Activated naive CD4-positive, alpha-beta T cell (primary cell): Measurements from ENCODE around the gene IL36A.

Experiments
- DNase-seq, 4 experiments: peaks; one replicate each; lab custom pipeline; 2025; lab: John Stamatoyannopoulos, UW

The IL36A gene

DNA sequence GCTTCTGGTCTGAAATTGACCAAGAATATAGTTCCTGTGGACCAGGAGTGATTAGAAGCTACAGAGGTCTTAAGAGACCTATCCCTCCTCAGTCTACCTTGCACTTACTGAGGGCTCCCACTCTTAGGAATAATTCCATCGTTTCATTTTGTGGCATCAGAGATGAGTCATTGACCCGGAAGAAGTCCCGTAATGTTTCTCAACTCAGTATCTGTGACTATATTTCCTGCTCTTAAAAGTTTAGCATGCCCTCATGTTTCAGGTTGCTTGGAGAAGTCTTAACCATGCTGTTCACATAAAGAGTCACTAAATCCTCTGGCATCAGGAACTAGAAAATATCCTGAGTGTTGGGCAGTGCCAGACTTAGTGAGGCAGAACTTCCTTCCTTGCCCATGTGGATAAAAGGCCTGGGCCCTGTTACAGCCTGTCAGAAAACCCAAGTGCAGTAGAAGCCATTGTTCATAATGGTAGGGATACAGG lies at the start of gene IL36A:
IL36A (plus strand) TSS at position 430 of the 480 bp plus-strand sequence. CDS start 413 bp downstream, outside the sequence.
- no peak for DNase-seq

DNA sequence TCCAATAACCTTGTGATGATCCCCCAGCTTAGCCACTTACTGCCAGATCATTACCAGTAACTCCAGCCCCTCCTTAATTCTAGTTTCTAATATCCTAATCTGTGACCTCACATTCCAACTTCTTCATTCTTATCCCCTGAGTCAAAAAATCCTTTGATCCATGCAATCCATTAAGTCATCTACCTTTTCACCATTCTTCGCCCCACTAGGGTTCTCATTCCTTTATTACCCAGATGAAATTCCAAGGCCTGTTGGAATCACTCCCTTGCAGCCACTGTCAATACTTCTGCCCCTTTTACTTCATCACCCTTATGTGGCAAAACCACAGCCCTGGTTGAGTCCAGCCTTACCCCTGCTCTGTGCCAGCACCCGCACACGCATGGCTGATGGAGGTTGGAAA lies 47.7 kb upstream of the IL36A start:
- DNase-seq: no peak

DNA sequence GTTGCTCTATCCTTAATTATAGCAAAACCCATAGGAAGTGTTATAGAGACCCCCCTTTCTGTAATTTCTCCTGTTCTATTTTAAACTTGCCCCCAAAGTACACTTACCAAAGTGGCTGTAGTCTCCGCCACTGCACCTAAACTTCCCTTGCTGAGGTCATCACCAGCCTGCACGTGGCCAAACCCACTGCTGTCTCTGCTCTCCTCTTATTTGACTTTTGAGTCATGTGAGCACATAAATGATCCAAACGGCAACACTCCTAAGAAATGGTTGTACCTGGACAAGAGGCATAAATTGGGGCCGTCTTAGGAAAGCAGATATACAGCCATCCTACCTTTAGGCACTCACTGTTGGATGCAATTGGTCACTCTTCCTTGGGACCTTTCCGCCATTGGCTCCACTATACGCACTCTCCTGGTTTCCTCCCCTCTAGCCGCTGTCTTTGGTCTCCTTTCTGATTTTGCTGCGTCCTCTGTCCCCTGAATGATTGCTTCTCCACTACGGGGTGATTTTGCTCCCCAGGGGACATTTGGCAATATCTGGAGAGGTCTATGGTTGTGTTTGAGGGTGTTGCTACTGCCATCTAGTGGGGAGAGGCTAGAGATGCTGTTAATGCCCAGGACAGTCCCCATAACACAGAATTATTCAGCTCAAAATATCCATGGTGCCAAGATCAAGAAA lies 46.7 kb upstream of the IL36A start:
- no peak for DNase-seq

- DNase-seq: no peak
Observed at GRCh38 chr2:112959109-112959812, 46.0 kb upstream of the IL36A start.

DNA sequence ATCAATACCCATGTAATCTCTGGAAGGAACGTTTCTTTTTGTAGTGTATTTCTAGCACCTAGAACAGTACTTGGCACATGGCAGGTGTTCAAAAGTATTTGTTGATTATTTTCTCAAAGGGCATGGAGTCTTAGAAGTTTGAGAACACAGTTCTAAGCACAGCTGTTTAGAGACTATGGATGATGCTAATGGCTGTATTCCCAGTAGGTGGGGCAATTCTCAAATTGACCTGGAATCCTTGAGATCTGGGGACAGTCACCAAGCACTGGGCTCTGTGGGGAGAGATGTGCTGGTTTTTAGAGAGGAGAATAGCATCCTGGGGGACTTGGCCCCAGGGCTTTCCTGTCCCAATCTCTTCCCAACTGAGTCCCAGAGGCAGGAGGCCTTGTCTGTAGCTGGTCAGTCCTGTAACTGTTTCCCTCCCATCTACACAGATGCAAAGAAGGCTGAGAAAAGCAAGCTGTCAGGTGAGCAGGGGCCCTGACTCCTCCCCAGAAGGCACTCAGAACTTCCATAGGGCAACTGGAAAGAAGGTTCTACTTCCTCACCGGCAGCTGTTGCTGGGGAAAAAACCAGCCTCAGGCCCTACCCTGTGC lies 44.9 kb upstream of the IL36A start:
- no peak for DNase-seq

DNA sequence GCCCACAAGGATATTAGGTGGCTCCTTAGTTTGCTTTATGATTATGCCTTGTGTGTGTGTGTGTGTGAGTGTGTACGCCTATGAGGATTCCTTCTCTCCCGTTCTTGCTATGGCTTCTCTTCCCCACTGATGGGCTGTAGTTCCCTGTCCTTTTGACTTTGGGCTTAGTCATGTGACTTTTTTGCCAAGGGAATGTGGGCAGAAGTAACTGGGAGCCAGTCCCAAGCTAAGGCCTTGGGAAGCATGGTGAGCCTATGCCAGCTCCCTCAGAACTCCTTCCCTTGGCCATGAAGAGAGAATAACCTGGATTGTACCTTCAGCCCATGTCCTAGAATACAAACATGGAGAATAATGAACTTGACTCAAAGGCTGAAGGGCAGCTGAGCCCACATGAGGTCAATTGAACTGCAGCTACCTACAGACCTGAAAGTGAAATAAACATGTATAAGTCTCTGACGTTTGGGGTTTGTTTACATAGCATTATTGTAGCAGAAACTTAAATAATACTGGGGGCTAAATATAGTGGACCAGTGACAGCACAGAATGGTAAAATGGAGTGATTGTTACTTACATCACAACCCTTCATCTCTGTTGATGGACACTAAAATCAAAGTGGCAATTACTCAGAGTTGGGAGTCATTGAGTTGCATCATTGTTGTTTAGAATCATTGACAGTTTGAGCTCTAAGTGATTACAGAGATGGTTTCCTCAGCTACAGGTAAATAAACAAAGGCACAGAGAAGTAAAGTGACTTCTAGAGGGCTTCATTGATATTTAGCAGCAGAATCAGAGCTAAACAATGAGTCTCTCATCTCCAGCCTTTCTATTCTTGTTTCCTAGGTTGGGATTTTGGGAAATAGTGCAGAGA lies 42.7 kb upstream of the IL36A start:
- DNase-seq: no peak

DNA sequence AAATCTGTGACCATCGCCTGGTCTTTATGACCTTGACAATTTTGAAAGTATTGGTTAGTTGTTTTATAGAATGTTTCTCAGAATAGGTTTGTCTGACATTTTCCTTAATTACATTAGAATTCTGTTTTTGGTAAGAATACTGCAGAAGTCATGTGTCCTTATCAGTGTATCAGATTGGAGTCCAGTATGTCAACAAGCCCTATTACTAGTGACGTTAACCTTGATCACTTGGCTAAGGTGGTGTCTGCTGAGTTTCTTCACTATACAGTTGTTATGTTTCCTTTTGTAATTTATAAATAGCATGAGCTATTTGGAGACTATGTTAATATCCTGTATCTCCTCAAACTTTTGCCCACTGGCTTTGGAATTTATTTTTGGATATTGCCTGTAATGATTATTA lies 38.2 kb upstream of the IL36A start:
- DNase-seq: no peak

DNA sequence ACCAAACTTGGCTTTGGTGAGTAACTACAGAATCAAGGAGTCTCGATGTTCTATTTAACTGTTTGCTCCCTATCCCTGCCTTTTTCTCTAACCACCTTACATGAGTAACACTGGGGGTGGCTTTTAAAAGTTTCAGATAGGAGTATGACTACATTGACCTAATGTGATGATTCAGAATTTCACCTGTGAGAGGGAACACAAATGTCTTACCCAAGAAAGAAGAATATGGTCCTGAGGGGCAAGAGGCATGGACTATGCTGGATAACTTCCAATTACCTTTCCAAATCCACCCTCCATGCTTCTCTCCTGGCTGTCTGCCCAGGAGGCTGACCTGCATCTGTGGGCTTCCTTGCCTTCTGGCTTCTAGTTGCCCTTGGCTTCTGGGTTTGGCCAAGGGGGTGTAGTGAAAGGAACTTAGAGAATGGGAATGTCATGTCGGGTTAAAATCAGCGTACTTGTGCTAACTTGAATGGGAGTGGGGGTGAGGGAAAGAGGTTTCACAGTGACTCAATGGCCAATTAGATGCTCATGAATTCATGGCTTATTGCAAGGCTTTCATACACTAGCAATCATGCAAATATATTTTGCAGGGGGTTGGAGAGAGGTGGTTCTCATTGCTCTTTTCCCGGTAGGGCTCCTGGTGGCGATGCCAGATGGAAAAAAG lies 32.7 kb upstream of the IL36A start:
- no peak for DNase-seq

DNA sequence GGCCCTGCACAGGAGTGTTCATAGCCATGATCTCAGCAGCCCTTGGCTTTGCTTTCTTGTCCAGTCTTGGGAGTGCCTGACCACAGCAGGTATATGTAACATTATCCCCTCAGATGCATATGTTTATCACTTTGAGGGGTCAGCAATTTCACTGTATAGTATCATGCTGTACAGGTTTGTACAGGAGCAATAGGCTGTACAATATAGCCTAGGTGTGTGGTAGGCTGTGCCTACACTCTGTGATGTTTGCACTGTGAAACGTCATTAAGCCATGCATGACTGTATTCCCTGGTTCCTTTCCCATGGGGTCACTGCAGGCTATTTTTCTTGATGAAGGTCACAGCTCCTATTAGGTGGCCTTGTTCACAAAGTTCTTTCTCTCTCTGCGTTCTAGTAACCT lies 32.1 kb upstream of the IL36A start:
- no peak for DNase-seq

DNA sequence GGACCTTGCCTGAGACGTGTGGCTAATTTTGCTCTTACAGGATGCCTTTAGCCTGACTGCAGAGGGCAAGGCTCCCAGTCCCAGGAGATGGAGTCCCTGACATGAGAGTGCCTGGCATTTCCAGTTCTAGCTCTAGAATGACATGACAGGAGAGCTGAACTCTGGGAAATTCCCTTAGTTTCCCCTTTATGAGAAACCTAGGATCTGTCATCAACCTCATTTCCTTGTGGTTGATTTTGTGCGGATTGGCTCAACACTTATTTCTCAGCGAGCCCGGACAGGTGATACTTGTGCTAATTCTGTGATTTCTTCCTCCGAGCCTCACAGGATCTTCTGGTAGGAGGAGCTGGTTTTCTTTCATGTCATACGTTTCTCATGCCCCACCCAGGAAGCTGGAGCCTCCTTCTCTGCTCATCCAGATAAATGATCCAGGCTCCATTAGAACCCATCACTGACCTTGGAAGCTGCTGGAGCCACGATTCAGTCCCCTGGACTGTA lies 27.7 kb upstream of the IL36A start, which contains the start of gene IL36G:
IL36G (plus strand) TSS at position 448 of the 498 bp plus-strand sequence. CDS start 633 bp downstream, outside the sequence.
- no peak for DNase-seq

- no peak for DNase-seq
Observed at GRCh38 chr2:112979731-112980130, 25.5 kb upstream of the IL36A start.

- DNase-seq: no peak
Observed at GRCh38 chr2:112980537-112980936, 24.7 kb upstream of the IL36A start.

GRCh38 chr2:112985090-112985489 lies 20.2 kb upstream of the IL36A start:
- DNase-seq: peak in 2 of 4 experiments; percentile 5 to 19

- no peak for DNase-seq
Observed at GRCh38 chr2:112989611-112990010, 15.6 kb upstream of the IL36A start.

- DNase-seq: no peak
Observed at GRCh38 chr2:112993831-112994230, 11.4 kb upstream of the IL36A start.

DNA sequence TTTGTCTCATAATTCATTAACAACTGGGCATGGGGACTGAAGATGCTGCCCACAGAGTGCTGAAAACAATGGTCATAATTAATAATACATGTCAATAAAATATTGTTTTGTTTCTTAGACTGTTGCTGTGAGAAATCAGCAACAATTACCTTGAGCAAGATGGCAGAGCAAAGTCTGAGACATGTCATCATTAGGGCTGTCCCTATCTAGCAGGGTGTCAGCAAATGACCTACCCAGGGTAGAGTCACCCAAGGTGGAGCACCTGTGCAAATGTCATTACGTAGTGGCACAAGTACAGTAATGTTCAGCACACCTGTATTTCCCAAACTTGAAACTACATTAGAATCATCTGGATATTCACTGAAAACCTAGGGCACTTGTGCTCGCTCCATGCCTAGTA lies 10.6 kb upstream of the IL36A start:
- DNase-seq: no peak

GRCh38 chr2:112995346-112995920 lies 9.8 kb upstream of the IL36A start:
- peak in 2 of 4 experiments; percentile 10 to 27 for DNase-seq

GRCh38 chr2:112996635-112997034 lies 8.6 kb upstream of the IL36A start:
- peak in 3 of 4 experiments; percentile 13 to 56 (median 36) for DNase-seq

GRCh38 chr2:112997151-112997550 lies 8.1 kb upstream of the IL36A start:
- no peak for DNase-seq

DNA sequence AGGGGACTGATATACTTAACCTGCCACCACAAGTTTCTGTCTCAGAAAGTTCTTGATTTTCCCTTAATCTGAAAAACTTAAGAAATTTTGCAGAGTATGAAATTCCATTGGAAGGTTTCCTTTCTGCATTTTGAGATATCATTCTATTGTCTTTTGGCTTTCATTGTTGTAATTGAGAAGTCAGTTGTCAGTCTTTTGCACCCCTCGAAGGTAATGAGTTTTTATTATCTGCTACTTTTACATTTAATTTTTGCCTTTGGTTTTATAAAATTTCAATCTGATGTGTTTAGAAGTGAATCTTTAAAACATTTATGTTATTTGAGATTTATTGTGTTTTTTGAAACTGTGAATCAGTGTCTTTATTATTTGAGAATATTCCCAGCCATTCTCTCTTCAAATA lies 4.8 kb upstream of the IL36A start:
- DNase-seq: no peak

DNA sequence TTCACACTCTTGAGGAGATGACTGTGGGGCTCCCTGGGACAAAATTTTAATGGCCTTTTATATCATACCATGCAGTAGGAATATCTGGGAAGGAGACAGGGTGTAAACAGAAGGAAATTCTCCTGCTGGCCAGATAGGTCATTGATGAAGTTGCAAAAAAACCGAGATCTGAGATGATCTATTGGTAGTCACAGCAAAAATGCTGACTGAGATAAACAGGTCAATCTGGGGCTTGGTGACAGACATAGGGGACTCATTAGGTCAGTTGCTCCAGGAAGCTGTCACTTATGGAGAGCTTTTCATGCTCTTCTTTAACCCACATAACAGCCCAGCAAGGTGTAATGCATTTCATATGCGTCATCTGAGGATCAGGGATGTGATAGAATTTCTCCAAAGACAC lies 2.6 kb upstream of the IL36A start:
- no peak for DNase-seq
